ENCODE data around the gene APBB1IP. TPM values are rescaled to one million over a fixed set of nuclear protein-coding genes. Genes with fewer than 3 reads are reported as not detected.

Gene APBB1IP
- total and polyA plus RNA-seq, 12 donors, result 0.81 to 11.9 (median 1.7) TPM

GRCh38 chr10:26481914-26482550 lies 43.9 kb downstream of the APBB1IP start:
- Histone ChIP-seq H3K9me3 (no peaks in the 10 kb centered on the region), H3K4me1 (peaks cover 0 to 90% (median 7%) of the 10 kb centered on the region in 9 donors), H3K27ac (peak overlapping the region in 1 of 10 donors; percentile 80), H3K36me3 (peaks cover 0 to 2% (median 0%) of the 10 kb centered on the region in 9 donors), H3K27me3 (no peaks in the 10 kb centered on the region), H3K4me3 (peak overlapping the region in 1 of 10 donors; percentile 1)
- intact Hi-C loops (cut with DNase I), result no loop called here
- peak in 1 of 8 donors; percentile 23 for ATAC-seq
- no peak for TF ChIP-seq CTCF (IDR thresholded peaks at IDR 0.05)
- no peak for DNase-seq
- WGBS, 2 donors, result 67 to 74% methylated on average over 8 of the region's 8 CpGs

- no peak for TF ChIP-seq CTCF (IDR thresholded peaks at IDR 0.05)
- Histone ChIP-seq H3K4me3 (no peak overlapping the region), H3K9me3 (no peaks in the 10 kb centered on the region), H3K36me3 (no peaks in the 10 kb centered on the region), H3K4me1 (peaks cover 0 to 92% (median 7%) of the 10 kb centered on the region in 9 donors), H3K27me3 (no peaks in the 10 kb centered on the region), H3K27ac (peak overlapping the region in 1 of 10 donors; percentile 80)
- DNase-seq (no peak), ATAC-seq (no peak)
- WGBS, 2 donors, result 83 to 84% methylated on average over 2 of the region's 2 CpGs
- intact Hi-C loops (cut with DNase I), result no loop called here
Measured at GRCh38 chr10:26483554-26483953, 45.4 kb downstream of the APBB1IP start.

- Histone ChIP-seq H3K27ac (peak overlapping the region in 8 of 10 donors; percentile 4 to 74 (median 44)), H3K9me3 (no peaks in the 10 kb centered on the region), H3K36me3 (no peaks in the 10 kb centered on the region), H3K27me3 (no peaks in the 10 kb centered on the region), H3K4me1 (peaks cover 0 to 91% (median 7%) of the 10 kb centered on the region in 9 donors), H3K4me3 (no peak overlapping the region)
- peak; percentile 31 to 90 (median 83) for ATAC-seq
- peak in 1 of 2 donors; percentile 39 for DNase-seq
- 20 to 22% methylated on average over 5 of the region's 5 CpGs for WGBS, 2 donors
- TF ChIP-seq CTCF (IDR thresholded peaks at IDR 0.05), result no peak
- intact Hi-C loops (cut with DNase I), result no loop called here
Measured at GRCh38 chr10:26485150-26485941, 47.2 kb downstream of the APBB1IP start.

- 56 to 61% methylated on average over 7 of the region's 7 CpGs for whole genome bisulfite sequencing, 2 donors
- Histone ChIP-seq H3K9me3 (no peaks in the 10 kb centered on the region), H3K36me3 (no peaks in the 10 kb centered on the region), H3K4me3 (no peak overlapping the region), H3K27ac (peak overlapping the region in 8 of 10 donors; percentile 20 to 74 (median 52)), H3K27me3 (no peaks in the 10 kb centered on the region), H3K4me1 (peaks cover 0 to 91% (median 7%) of the 10 kb centered on the region in 9 donors)
- no peak for TF ChIP-seq CTCF (IDR thresholded peaks at IDR 0.05)
- DNase-seq (peak in 1 of 2 donors; percentile 19), ATAC-seq (peak; percentile 35 to 88 (median 66))
- intact Hi-C loops (cut with DNase I), result no loop called here
Measured at GRCh38 chr10:26486304-26486703, 48.2 kb downstream of the APBB1IP start.
